ENCODE measurements around the gene TMEM185A.
A peak's percentile ranks its signal among the peaks of the same experiment; 100 is the strongest.
"Not testable (repeated sequence)": the region's sequence is repeated elsewhere in the genome, so short reads cannot be mapped to it uniquely, and the experiment has no call there.

The TMEM185A gene

GRCh38 chrX:149619662-149620061 lies 11.9 kb downstream of the TMEM185A start:
- not testable (repeated sequence) for DNase-seq

GRCh38 chrX:149618871-149619270 lies 12.7 kb downstream of the TMEM185A start:
- DNase-seq: no peak

GRCh38 chrX:149611623-149612175 lies 19.9 kb downstream of the TMEM185A start:
- DNase-seq: no peak

- no peak for DNase-seq
Measured at GRCh38 chrX:149610511-149610910, 21.1 kb downstream of the TMEM185A start.

GRCh38 chrX:149607699-149608098 lies 23.9 kb downstream of the TMEM185A start:
- no peak for DNase-seq

GRCh38 chrX:149605248-149605885 lies 26.2 kb downstream of the TMEM185A start:
- not testable (repeated sequence) for DNase-seq

- DNase-seq: not testable (repeated sequence)
Measured at GRCh38 chrX:149598603-149599002, 33.0 kb downstream of the TMEM185A start.

GRCh38 chrX:149595943-149596342 lies 35.6 kb downstream of the TMEM185A start:
- DNase-seq: not testable (repeated sequence)

GRCh38 chrX:149595214-149595613 lies 36.4 kb downstream of the TMEM185A start, which contains the start of gene HSFX2:
Gene HSFX2 (minus strand): TSS chrX:149595314. CDS start chrX:149594700, 614 bp downstream.
- not testable (repeated sequence) for DNase-seq

- DNase-seq: not testable (repeated sequence)
Measured at GRCh38 chrX:149590993-149591392, 40.6 kb downstream of the TMEM185A start.

GRCh38 chrX:149587359-149587758 lies 44.2 kb downstream of the TMEM185A start, which contains the start of gene MAGEA9B:
Gene MAGEA9B (minus strand): TSS chrX:149587459. CDS start chrX:149583179, 4,280 bp downstream.
- DNase-seq: not testable (repeated sequence)

- not testable (repeated sequence) for DNase-seq
Measured at GRCh38 chrX:149585631-149586030, 46.0 kb downstream of the TMEM185A start.

- not testable (repeated sequence) for DNase-seq
Measured at GRCh38 chrX:149573456-149573855, 58.1 kb downstream of the TMEM185A start.

GRCh38 chrX:149572743-149573142 lies 58.8 kb downstream of the TMEM185A start:
- no peak for DNase-seq

GRCh38 chrX:149571770-149572169 lies 59.8 kb downstream of the TMEM185A start:
- DNase-seq: no peak

- no peak for DNase-seq
Measured at GRCh38 chrX:149570668-149571067, 60.9 kb downstream of the TMEM185A start.

- no peak for DNase-seq
Measured at GRCh38 chrX:149569770-149570169, 61.8 kb downstream of the TMEM185A start.

GRCh38 chrX:149568701-149569296 lies 62.8 kb downstream of the TMEM185A start:
- no peak for DNase-seq

- peak; percentile 1 for DNase-seq
Measured at GRCh38 chrX:149567621-149568417, 63.8 kb downstream of the TMEM185A start.

GRCh38 chrX:149563359-149563758 lies 68.2 kb downstream of the TMEM185A start:
- no peak for DNase-seq

GRCh38 chrX:149555251-149555650 lies 76.3 kb downstream of the TMEM185A start:
- DNase-seq: not testable (repeated sequence)

- DNase-seq: not testable (repeated sequence)
Measured at GRCh38 chrX:149551939-149552248, 79.7 kb downstream of the TMEM185A start.

- not testable (repeated sequence) for DNase-seq
Measured at GRCh38 chrX:149551245-149551938, 80.2 kb downstream of the TMEM185A start.
